Measurements from ENCODE around the gene ERFE.

ERFE gene

GRCh38 chr2:238130111-238130695 is 28.6 kb upstream of the ERFE start:
- Histone ChIP-seq H3K36me3 (ENCODE audit: insufficient read depth, low read length) (no peaks in the 10 kb centered on the region), H3K4me1 (ENCODE audit: insufficient read depth, low read length) (no peaks in the 10 kb centered on the region), H2AFZ (ENCODE audit: low read depth, low read length) (no peak overlapping the region), H3K27me3 (ENCODE audit: insufficient read depth, low read length) (peaks cover 3% of the 10 kb centered on the region), H3K9me3 (ENCODE audit: low read length) (no peaks in the 10 kb centered on the region), H3K4me3 (ENCODE audit: low read length) (no peak overlapping the region)

DNA sequence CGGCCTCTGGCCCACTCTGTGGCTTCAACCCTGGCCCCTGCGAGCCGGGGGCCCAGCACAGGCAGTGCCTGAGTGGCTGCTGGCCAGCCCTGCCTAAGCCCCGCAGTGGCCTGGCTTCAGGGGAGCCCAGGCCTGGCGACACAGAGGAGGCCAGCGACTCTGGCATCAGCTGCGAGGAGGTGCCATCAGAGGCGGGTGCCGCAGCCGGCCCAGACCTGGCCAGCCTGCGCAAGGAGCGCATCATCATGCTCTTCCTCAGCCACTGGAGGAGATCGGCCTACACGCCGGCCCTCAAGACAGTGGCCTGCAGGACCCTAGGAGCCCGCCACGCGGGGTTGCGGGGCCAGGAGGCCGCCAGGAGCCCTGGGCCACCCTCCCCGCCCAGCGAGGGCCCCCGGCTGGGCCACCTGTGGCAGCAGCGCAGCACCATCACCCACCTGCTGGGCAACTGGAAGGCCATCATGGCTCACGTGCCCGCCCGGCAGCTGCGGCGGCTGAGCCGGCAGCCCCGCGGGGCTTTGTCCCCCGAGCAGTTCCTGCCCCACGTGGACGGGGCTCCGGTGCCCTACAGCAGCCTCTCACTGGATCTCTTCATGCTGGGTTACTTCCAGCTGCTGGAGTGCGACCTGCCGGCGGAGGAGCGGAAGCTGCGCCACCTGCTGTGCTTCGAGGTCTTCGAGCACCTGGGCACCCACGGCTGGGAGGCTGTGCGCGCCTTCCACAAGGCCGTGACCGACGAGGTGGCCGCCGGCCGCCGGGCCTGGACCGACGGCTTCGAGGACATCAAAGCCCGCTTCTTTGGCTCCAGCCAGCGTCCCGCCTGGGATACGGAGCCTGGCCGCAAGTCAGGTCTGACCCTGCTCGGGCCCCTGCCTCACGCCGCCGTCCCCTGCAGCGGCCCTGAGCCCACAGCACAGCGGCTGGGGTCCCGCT is 27.8 kb upstream of the ERFE start:
- no peaks in the 10 kb centered on the region for H3K9me3 ChIP-seq (ENCODE audit: low read length)
- no peak overlapping the region for H3K4me3 ChIP-seq (ENCODE audit: low read length)
- H3K36me3 ChIP-seq (ENCODE audit: insufficient read depth, low read length): no peaks in the 10 kb centered on the region
- H3K4me1 ChIP-seq (ENCODE audit: insufficient read depth, low read length): no peaks in the 10 kb centered on the region
- no peak overlapping the region for H2AFZ ChIP-seq (ENCODE audit: low read depth, low read length)
- H3K27me3 ChIP-seq (ENCODE audit: insufficient read depth, low read length): peaks cover 3% of the 10 kb centered on the region

GRCh38 chr2:238131761-238132462 is 26.9 kb upstream of the ERFE start:
- Histone ChIP-seq H2AFZ (ENCODE audit: low read depth, low read length) (no peak overlapping the region), H3K9me3 (ENCODE audit: low read length) (no peaks in the 10 kb centered on the region), H3K4me3 (ENCODE audit: low read length) (no peak overlapping the region), H3K27me3 (ENCODE audit: insufficient read depth, low read length) (peaks cover 3% of the 10 kb centered on the region), H3K4me1 (ENCODE audit: insufficient read depth, low read length) (no peaks in the 10 kb centered on the region), H3K36me3 (ENCODE audit: insufficient read depth, low read length) (no peaks in the 10 kb centered on the region)

DNA sequence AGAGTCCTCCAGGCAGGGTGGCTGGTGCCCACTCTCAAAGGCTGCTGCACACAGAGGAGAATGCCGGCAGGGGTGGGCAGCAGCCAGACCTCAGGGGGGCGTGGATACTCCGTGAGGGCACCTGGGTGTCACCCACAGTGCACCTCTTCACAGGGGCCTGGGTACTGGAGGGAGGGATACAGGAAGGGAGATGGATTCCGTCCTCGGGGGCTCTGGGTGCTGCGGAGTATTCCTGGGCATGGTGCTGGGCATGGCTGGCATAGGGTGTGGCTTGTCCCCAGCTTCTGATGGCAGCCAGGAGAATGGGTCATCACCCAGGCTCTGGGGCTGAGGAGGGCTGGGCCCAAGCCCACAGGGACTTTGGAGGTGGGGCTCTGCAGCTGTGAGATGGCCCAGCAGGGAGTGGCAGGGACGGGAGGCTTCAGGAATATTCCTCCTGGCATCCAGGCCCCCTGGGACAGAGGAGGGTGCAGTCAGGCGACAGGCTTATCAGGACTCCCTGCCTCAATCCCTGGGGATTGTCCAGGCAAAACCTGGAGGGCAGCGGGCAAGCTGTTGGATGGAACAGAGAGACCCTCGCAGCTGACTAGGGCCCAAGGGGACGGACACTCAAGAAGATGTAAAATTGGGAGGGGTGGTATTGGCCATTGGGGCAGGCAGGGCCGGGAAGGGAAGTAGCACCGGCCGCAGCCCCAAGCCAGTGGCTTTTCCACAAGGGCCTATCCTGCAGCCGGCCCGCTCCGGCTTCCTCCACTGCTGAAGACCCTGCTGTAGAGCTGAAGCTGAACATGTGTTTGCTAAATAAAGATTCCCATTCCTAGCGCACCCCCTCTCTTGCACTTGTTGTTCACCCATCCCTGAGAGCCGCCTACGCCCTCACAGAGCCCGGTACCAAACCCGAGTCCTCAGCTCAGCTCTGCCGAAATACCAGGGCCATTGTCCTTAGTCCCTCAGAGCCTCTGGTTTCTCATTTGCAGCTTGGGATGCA is 26.0 kb upstream of the ERFE start:
- no peaks in the 10 kb centered on the region for H3K9me3 ChIP-seq (ENCODE audit: low read length)
- H3K36me3 ChIP-seq (ENCODE audit: insufficient read depth, low read length): no peaks in the 10 kb centered on the region
- no peaks in the 10 kb centered on the region for H3K4me1 ChIP-seq (ENCODE audit: insufficient read depth, low read length)
- H3K27me3 ChIP-seq (ENCODE audit: insufficient read depth, low read length): peaks cover 3% of the 10 kb centered on the region
- H3K4me3 ChIP-seq (ENCODE audit: low read length): no peak overlapping the region
- H2AFZ ChIP-seq (ENCODE audit: low read depth, low read length): no peak overlapping the region

GRCh38 chr2:238133499-238134392 is 25.0 kb upstream of the ERFE start:
- no peaks in the 10 kb centered on the region for H3K36me3 ChIP-seq (ENCODE audit: insufficient read depth, low read length)
- peaks cover 5% of the 10 kb centered on the region for H3K27me3 ChIP-seq (ENCODE audit: insufficient read depth, low read length)
- no peaks in the 10 kb centered on the region for H3K9me3 ChIP-seq (ENCODE audit: low read length)
- H2AFZ ChIP-seq (ENCODE audit: low read depth, low read length): no peak overlapping the region
- peaks cover 5% of the 10 kb centered on the region for H3K4me1 ChIP-seq (ENCODE audit: insufficient read depth, low read length)
- no peak overlapping the region for H3K4me3 ChIP-seq (ENCODE audit: low read length)

GRCh38 chr2:238134393-238134785 is 24.4 kb upstream of the ERFE start:
- peaks cover 5% of the 10 kb centered on the region for H3K27me3 ChIP-seq (ENCODE audit: insufficient read depth, low read length)
- no peak overlapping the region for H2AFZ ChIP-seq (ENCODE audit: low read depth, low read length)
- H3K9me3 ChIP-seq (ENCODE audit: low read length): no peaks in the 10 kb centered on the region
- H3K4me1 ChIP-seq (ENCODE audit: insufficient read depth, low read length): peaks cover 9% of the 10 kb centered on the region
- H3K36me3 ChIP-seq (ENCODE audit: insufficient read depth, low read length): no peaks in the 10 kb centered on the region
- H3K4me3 ChIP-seq (ENCODE audit: low read length): no peak overlapping the region

- Histone ChIP-seq H3K36me3 (ENCODE audit: insufficient read depth, low read length) (no peaks in the 10 kb centered on the region), H3K4me3 (ENCODE audit: low read length) (no peak overlapping the region), H3K27me3 (ENCODE audit: insufficient read depth, low read length) (peaks cover 5% of the 10 kb centered on the region), H3K4me1 (ENCODE audit: insufficient read depth, low read length) (peaks cover 9% of the 10 kb centered on the region), H3K9me3 (ENCODE audit: low read length) (no peaks in the 10 kb centered on the region), H2AFZ (ENCODE audit: low read depth, low read length) (no peak overlapping the region)
Measured at GRCh38 chr2:238135601-238136150, 23.1 kb upstream of the ERFE start.

DNA sequence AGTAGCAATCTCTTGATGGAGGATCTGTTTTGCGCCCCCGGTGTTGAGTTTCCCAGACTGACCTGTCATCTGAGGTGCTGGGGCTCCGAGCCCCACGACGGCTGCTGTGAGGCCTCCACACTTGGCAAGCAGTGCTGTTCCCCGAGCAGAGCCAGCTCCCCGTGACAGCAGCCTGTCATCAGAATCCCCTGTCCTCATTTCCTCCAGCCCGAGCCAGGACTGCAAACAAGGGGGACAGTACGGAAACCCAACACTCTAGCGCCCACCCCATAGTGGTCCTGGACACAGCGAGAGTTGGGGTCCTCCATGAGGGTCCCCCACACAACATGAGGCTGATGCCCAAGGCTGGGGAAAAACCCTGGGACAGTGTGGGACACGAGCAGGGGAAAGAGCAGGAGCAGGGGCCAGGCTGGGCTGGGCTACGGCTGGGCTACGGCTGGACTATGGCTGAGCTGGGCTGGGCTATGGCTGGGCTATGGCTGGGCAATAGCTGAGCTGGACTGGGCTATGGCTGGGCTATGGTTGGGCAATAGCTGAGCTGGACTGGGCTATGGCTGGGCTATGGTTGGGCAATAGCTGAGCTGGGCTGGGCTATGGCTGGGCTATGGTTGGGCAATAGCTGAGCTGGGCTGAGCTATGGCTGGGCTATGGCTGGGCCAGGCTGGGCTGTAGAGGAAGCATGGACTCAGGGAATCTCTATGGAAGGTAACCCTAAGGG is 21.8 kb upstream of the ERFE start:
- Histone ChIP-seq H3K9me3 (ENCODE audit: low read length) (no peaks in the 10 kb centered on the region), H3K36me3 (ENCODE audit: insufficient read depth, low read length) (no peaks in the 10 kb centered on the region), H2AFZ (ENCODE audit: low read depth, low read length) (no peak overlapping the region), H3K4me3 (ENCODE audit: low read length) (no peak overlapping the region), H3K4me1 (ENCODE audit: insufficient read depth, low read length) (peaks cover 9% of the 10 kb centered on the region), H3K27me3 (ENCODE audit: insufficient read depth, low read length) (peaks cover 9% of the 10 kb centered on the region)

- H2AFZ ChIP-seq (ENCODE audit: low read depth, low read length): no peak overlapping the region
- no peaks in the 10 kb centered on the region for H3K36me3 ChIP-seq (ENCODE audit: insufficient read depth, low read length)
- no peaks in the 10 kb centered on the region for H3K9me3 ChIP-seq (ENCODE audit: low read length)
- peaks cover 9% of the 10 kb centered on the region for H3K27me3 ChIP-seq (ENCODE audit: insufficient read depth, low read length)
- H3K4me3 ChIP-seq (ENCODE audit: low read length): no peak overlapping the region
- peaks cover 9% of the 10 kb centered on the region for H3K4me1 ChIP-seq (ENCODE audit: insufficient read depth, low read length)
Measured at GRCh38 chr2:238137885-238138284, 20.9 kb upstream of the ERFE start.

GRCh38 chr2:238138331-238139195 is 20.2 kb upstream of the ERFE start, which contains the start of gene KLHL30:
Gene KLHL30, plus strand, starts transcription at chr2:238138668. Its CDS starts 2,087 bp downstream, at chr2:238140755.
- Histone ChIP-seq H3K9me3 (ENCODE audit: low read length) (no peaks in the 10 kb centered on the region), H3K36me3 (ENCODE audit: insufficient read depth, low read length) (no peaks in the 10 kb centered on the region), H3K4me1 (ENCODE audit: insufficient read depth, low read length) (peaks cover 9% of the 10 kb centered on the region), H3K27me3 (ENCODE audit: insufficient read depth, low read length) (peaks cover 9% of the 10 kb centered on the region), H3K4me3 (ENCODE audit: low read length) (no peak within 1 kb of the TSS), H2AFZ (ENCODE audit: low read depth, low read length) (no peak within 1 kb of the TSS)
